Suppressor macrophage (primary cell): ENCODE results near the gene ABI1.
A peak's percentile ranks its signal among the peaks of the same experiment; 100 is the strongest.

ENCODE experiments used
- DNase-seq, 4 experiments: peaks; one replicate each; pipeline ENCODE4 v3.0.0-alpha.2; 2020 to 2022

Gene ABI1

GRCh38 chr10:26765549-26765948 lies 95.2 kb downstream of the ABI1 start:
- no peak for DNase-seq

GRCh38 chr10:26759008-26759407 lies 101.8 kb downstream of the ABI1 start:
- DNase-seq, result no peak

DNA sequence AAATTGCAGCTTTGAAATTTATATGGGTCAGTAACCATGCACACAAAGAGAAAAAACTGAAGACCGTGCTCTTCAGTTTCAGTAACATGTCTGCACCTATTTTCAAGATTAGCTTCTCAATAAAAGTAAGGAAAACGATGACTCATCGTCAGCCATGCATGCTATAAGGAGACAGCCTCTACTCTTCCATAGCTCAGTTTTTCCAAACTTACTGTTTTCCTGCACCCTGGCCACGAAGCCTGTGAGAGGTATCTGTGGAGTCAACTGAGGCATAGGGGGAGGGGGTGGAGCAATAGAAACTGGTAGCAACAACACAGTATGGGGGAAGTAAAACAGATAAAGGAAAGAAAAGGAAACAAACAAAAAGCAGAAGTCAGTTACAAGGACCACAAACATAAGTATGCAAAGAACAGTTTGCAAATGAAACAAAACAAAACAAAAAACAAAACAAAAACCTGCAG lies 105.3 kb downstream of the ABI1 start:
- DNase-seq, result peak in 3 of 4 experiments; percentile 12 to 48 (median 43)

- peak; percentile 13 to 70 (median 51) for DNase-seq
These were observed 114.7 kb downstream of the ABI1 start for GRCh38 chr10:26746061-26746460.

DNA sequence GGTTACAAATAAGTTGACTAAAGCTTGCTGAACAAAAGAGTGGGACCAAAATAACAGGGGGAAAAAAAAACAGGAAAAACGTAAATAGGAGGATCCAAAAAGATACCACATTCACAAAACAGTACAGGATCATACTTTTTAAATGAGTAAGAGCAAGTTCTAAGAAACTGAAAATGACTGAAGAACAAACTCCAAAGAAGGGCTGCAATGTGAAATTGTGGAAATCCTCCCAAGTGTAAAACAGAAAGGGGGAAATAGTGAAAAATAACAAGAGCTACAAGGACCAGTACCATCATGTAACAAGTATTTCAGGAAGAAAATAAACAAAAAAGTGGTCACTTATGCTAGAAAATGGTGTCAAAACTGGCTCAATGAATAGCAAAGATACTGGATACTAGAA lies 116.9 kb downstream of the ABI1 start:
- no peak for DNase-seq

DNA sequence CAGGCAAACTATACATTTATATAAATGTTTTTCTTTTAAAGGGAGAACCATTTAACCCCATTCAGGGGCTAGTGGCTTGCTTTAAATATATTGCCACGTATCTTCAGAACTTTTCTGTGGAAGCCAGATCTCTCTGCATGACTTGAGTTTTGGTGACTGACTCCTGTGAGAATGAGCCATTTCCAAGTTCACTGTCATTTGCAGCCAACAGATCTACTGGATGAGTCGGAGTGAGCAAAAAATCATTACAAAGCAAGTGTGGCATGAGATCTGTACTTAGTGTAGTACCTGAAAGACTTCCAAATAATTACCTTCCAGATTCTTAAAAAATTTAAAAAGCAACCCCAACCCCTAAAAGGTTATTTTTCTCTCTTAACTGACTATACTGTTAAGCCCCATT lies 117.7 kb downstream of the ABI1 start:
- DNase-seq, result peak in 1 of 4 experiments; percentile 17

- no peak for DNase-seq
These were observed 119.4 kb downstream of the ABI1 start for GRCh38 chr10:26741368-26741767.

DNA sequence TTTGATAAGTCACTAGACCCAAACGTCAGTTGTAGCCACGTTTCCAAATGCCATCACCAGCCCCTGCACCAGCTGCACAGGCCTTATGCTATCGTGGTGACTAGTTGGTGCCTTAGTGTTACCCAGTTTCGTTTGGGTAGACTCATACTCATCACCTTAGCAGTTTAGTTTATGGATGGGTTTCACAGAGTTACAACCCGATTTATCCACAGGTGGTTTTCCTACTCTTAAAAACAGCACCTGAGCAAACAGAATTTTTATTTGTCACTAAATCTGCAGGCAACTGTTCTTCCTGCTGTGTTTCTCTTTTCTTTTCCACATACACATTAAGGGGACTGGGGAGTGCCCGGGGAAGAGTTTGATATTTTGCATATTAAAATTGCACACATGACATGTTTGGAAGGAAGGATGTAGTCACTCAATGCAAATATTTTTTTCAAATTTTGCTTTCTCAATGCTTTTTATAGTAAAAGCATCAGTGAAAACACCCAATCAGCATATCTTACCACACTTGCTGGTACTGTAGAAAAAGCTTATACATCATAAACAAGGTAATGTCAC lies 121.6 kb downstream of the ABI1 start:
- peak; percentile 12 to 38 (median 32) for DNase-seq

DNA sequence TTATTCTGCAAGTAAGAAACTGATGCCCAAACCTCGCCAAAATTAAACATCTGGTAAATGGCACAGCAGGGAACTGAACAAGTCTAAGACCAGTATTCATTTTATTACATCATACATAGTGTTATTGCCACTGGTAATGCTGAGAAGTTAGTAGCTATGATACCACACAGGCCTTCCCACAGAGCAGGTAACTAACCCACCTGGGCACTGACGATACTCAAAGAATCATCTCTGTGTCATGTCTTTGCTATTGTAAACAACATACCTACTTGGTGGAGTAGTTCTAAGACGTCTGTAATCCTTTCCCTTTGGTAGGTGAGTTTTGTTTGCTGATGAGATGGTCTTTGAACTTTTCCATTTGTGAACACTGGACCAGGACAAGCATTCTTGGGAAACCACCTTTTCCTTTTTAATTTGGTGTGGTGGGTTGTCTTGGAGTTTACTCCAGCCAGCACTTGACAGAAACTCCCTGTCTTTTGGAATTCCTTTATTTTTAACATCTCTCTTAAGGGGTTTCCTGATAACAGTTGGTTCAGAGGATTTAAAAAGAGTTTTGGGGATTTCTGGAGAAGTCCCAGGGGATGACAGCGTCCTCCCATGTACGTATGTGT lies 122.4 kb downstream of the ABI1 start:
- peak in 2 of 4 experiments; percentile 5 to 29 for DNase-seq

GRCh38 chr10:26737730-26738129 lies 123.0 kb downstream of the ABI1 start:
- DNase-seq, result peak; percentile 92 to 99 (median 94)

GRCh38 chr10:26735435-26735834 lies 125.3 kb downstream of the ABI1 start:
- no peak for DNase-seq

GRCh38 chr10:26733750-26734568 lies 126.8 kb downstream of the ABI1 start:
- no peak for DNase-seq

GRCh38 chr10:26730552-26730951 lies 130.2 kb downstream of the ABI1 start:
- DNase-seq, result no peak

DNA sequence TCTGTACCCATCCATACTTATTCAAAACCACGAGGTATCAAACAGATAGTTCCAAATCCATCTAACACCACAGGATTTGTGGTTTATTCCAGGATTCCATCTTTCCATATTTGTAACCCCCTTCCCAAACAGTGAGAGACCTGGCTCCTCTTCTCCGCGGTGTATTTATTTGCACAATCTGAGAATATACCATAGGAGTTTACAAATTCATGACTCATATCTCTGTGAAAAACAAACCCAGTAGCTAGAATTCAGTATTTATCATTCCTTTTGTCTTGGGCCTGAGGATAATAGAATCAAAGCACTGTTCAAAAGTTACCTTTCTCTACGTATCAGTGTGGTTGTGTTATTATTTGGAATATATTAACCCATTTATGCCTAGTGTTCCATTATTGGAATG lies 131.4 kb downstream of the ABI1 start:
- DNase-seq, result no peak

DNA sequence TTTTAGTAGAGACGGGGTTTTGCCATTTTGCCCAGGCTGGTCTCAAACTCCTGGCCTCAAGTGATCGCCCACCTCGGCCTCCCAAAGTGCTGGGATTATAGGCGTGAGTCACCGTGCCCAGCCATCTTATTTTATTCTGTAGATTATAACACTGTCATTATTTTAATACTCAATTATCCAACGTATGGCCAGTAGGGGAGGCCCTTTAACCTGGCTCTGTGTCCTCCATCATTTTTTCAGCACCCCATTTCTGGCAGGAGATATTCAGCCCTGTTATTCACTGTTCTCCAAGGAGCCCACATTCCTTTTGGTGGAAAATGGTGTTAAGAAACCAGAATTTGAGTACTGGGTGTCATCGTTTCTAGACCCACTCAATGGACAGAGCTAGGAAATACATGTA lies 131.8 kb downstream of the ABI1 start:
- DNase-seq, result no peak

- DNase-seq, result no peak
These were observed 133.8 kb downstream of the ABI1 start for GRCh38 chr10:26727005-26727404.

- DNase-seq, result peak; percentile 56 to 80 (median 74)
These were observed 134.7 kb downstream of the ABI1 start for GRCh38 chr10:26725837-26726727.

GRCh38 chr10:26723016-26723415 lies 137.7 kb downstream of the ABI1 start:
- DNase-seq, result no peak

- no peak for DNase-seq
These were observed 139.2 kb downstream of the ABI1 start for GRCh38 chr10:26721561-26721960.

DNA sequence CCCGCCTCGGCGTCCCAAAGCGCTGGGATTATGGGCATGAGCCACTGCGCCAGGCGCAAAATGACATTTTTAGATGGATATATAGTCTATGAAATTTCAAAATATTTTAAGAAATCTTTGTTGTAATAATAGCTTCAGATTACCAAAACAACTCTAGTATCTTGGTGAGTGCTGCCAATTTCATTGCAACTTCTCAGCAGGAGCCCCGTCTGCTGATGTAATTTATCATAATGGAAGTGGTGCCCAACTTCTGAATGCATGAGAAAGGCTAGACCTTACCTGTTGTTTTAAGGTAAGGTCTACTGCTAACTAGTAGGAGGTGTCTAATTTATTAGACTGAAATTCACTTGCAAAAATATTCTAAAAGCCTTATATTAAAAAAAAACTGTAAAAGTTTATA lies 143.3 kb downstream of the ABI1 start:
- no peak for DNase-seq

DNA sequence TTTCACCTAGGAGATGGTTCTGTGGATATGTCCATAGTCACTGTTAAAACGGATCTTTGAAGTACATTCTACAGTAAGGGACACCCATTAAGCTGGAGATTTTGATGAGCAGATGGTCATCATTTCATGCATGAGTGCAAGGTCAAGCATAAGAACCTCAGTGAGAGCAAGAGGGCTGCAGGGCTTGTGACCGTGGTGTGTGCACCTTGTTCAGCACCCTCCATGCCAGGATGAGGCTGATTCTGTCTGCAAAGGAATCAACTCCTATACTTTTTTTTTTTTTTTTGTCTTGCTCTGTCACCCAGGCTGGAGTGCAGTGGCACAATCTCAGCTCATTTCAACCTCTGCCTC lies 145.6 kb downstream of the ABI1 start:
- DNase-seq, result no peak

- no peak for DNase-seq
These were observed 146.2 kb downstream of the ABI1 start for GRCh38 chr10:26714415-26715136.
